ENCODE measurements around the gene LIG3.
"Not testable (repeated sequence)": the region's sequence is repeated elsewhere in the genome, so short reads cannot be mapped to it uniquely, and the experiment has no call there.

LIG3 gene

DNA sequence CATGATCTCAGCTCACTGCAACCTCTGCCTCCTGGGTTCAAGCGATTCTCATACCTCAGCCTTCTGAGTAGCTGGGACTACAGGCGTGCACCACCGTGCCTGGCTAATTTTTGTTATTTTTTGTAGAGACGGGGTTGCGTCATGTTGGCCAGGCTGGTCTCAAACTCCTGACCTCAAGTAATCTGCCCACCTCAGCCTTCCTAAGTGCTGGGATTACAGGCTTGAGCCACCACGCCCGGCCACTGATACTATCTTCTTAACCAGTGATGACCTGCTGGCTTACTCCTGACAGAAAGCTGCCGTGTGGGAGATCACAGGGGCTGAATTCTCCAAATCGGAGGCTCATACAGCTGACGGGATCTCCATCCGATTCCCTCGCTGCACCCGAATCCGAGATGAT lies 20.7 kb downstream of the LIG3 start:
- not testable (repeated sequence) for FAIRE-seq

DNA sequence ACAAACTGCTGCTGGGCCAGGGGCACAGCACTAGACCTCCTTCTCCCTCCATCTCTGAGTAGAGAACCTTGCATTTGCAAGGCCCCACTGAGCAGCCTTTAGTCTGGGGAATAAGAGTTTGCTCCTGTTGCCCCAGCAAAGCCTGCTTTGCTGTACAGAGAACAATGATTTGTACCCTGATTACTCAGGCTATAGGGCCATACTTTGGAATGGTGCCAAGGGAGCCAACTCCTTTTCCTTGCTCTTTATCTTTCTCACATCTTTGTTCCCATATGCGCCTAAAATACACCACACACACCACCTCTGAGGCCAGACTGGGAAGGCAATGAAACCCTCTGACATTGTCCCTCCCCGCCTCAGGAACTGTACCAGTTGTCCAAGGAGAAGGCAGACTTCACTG lies 21.2 kb downstream of the LIG3 start:
- FAIRE-seq: no peak

DNA sequence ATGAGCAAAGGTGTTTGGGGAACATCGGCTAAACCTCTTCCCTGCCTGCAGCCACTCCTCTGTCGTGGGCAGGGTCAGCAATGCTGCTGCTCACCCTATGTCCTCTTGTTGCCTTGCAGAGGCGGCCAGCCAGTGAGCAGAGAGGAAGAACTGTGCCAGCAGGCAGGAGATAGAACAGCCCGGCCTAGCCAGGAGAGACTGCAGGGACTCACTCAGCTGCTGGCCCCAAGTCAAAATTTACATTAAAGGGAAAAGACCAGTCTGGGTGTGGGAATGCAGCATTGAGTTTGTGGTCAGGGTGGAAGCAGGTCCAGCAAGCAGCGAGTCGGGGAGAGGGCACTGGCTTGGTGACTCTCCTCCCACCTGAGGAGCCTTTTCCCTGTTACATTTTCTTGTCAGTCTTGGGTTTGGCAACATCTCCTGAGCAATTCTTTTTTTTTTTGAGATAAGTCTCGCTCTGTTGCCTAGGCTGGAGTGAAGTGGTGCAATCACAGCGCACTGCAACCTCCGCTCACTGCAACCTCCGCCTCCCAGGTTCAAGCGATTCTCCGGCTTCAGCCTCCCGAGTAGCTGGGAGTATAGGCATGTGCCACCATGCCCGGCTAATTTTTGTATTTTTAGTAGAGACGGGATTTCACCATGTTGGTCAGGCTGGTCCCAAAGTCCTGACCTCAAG lies 22.7 kb downstream of the LIG3 start:
- FAIRE-seq: no peak

DNA sequence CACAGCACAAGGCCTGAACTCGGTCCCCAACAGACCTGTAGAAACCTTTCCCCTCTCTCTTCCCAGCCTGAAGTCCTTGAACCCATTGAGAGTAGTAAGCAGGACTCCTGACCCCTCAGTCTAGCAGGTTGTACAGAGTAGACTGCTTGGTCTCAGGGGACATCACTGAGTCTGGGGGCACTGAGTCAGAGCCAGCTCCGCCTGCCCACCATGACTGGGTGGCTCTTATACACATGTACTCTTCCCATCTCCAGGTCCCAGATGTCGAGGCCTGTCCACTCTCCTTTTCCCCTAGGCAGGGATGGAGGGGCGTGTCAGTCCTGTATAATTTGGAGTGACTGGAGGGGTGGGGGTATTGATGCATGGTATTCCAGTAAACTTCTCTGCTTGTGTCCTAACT lies 23.5 kb downstream of the LIG3 start:
- no peak for FAIRE-seq

DNA sequence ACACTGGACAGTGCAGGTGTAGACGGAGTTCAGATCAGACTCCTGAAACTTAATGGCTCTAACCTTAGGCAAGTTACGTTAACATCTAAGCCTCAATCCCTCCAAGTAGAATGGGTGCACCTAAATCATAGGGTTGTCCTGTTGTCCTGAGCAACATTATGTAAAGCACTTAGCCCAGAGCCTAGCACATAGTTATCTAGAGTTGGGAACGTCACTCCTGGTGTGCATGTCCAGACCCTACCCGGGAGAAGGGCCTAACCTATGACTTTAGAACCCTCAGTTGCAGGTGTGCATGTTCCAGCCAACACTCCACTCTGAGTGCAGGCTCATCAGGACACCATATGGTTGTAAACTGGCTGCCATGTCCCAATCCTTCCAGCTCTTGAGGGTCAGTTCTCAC lies 26.0 kb downstream of the LIG3 start:
- FAIRE-seq: no peak

DNA sequence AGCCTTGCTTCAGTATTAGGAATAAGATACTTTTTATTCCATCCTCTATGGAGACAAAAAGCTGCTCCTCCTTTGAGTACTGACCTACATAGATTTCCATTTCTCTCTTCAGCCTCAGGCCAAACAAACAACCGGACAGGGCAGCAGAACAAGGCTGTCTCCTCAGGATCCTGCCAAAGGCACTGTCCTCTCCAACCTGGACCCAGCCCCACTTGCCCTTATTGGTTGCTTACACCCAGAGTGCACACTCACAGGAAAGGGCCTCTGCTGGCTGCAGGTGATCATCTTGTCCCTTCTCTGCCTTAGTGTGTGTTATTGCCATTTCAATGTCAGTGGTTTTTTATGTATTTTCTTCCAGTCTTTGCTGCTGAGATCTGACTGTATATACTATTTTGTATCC lies 26.6 kb downstream of the LIG3 start:
- FAIRE-seq: no peak

DNA sequence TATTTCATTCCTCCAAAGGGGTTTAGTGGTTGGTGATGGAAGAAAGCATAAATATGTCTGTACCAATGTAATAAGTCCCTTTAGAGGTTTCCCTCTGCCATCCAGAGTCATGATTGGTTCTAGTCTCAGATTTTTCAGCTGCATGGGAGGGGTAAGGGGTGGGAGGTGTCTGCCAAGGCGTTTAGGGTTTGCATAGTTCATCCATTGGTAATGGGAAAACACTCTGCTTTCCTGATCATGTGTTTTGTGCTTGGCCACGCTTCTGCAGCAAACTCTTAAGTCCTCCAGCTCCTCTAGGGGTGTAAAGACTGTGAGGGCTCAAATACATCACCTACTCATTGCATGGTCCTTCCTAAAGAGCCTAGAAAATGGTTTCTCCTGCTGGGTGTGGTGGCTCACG lies 29.8 kb downstream of the LIG3 start:
- FAIRE-seq: no peak

DNA sequence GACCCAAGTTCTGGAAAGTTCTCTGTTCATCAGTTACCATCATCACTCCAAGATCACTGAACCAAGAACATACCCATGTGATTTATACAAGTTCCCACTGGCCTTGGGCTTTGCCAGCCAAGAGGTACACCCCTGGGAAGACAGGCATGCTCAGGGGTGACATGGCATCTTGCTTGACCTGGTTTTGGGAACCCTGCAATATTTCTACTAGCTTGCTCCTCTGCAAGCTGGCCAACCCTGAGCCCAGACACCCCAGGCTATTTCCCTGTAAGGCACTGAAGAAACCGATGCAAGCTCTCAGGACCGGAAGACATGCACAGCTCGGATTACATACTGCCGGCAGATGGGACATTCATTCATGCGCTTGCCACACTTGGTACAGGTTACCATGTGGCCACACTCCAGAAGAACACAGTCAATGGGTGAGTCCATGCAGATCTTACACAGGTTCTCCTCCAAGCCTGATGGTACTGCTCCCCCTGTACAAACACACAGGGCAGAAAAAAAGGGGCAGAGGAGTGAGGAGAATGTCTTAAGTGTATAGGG lies 31.4 kb downstream of the LIG3 start:
- FAIRE-seq: no peak

DNA sequence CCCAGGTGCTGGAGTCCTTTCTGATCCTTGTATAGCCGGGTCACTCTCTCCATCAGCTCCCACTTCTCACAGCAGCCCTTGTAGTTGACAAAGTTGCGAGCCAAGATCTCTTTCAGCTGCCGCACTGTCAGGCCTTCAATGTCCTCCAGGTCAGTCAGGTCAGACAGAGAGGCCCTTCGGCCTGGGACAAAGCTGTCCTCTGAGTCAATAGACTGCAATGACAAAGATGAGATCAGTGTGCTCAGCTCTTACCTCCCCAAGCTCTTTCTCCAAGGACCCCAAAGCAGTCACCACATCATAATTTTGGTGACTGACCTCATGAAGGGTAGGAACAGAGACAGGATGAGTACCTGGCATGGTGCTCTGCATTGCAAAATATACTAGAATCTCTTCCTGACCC lies 36.1 kb downstream of the LIG3 start:
- no peak for FAIRE-seq

DNA sequence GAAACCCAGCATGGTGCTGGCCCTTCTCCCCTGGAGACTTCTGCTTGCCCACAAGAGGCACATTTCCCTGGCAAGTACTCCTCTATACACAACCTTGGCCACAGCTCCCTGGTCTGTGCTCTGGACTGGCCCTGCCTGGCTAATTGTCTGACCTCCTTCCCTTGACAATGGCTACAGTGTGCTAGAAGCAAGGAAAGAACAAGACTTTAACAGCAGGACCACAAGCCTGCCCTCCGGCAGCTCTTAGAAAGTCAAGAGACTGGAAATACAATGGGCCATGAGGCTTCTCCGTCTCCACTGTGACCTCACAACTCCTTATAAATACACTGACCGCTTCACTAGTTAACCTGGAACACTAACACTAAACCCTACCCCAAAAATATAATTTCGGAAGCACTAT lies 36.7 kb downstream of the LIG3 start:
- FAIRE-seq: no peak

DNA sequence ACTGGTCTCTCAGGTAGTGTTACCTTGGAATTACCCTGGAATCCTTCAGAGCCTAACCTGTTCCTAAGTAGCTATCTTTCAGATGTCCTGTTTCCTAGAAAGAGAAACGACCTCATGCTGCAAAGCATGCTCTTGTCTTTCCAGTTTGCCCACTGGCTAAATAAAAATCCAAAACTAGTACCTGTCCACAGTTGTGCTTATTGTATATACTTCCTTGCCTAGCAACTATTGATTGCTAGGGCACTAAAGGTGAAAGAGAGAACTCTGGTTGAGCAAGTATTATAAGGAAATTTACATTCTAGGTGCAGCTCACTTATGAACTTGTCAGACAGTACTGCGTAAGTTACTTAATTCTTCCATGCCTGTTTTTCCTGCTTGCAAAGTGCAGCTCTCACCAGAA lies 38.5 kb downstream of the LIG3 start:
- FAIRE-seq: no peak

DNA sequence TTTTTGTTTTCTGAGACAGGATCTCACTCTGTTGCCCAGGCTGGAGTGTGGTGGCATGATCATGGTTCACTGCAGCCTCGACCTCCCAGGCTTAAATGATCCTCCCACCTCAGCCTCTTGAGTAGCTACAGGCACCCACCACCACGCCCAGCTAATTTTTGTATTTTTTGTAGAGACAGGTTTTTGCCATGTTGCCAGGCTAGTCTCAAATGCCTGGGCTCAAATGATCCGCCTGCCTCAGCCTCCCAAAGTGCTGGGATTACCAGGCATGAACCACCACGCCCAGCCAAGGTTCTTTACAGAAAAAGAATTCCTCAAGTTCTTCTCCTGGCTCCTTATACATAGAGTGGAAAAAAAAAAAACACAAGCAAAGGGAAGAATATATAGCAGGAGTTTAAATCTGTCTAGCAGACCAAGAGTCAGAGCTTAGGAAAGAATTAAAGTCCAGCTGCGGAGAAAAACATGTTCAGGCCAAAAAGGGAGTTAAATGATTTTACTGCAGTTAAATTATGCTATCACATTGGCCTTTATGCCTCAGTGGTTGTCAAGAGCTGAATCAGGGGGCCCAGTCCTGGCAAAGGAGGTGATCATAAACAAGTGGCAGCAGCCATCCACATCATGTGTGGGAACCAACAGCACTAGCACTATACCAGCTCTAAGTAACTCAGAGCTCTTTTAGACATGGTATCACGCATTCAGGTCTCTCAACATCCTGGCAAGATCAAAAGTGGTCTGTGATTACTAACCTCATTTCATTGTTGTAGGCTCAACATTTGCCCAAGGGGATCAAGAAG lies 39.3 kb downstream of the LIG3 start:
- no peak for FAIRE-seq

DNA sequence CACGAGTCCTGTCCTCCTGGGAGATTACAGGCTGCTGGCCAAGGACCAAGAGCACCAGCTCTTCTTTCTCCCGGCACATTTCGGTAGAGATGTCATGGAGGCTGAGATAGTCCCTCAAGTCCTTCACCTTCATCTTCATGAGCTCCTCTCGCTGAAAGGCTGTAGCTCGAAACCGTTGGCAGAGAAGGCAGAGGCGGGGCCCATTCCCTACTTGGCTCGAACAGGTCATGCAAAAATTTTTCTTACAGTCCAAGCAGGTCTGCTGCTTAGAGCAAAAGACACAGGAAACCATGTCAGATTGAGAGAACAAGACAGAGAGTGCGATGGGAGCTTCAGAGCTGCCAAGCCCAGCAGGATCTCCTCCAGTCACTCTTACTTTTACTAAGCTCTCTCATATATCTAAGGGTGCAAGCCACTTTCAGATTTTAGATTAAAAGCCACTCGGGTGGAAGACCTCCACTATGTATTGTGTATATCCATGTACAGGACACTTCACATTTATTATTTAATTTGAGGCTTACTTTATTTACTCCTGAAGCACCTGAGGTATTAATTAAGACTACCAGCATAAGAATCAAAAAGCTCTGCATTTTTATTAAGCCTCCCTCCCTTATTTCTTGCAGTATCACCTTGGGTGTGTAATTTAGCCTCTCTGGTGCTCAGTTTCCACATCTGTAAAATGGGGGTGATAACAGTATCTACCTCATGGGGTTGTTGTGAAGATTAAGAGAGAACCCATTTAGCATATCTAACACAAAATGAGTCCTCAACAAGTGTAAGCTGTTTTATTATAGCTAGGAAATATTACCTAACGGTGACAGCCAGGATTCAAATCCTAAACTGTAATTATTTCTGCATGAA lies 41.4 kb downstream of the LIG3 start:
- no peak for FAIRE-seq

DNA sequence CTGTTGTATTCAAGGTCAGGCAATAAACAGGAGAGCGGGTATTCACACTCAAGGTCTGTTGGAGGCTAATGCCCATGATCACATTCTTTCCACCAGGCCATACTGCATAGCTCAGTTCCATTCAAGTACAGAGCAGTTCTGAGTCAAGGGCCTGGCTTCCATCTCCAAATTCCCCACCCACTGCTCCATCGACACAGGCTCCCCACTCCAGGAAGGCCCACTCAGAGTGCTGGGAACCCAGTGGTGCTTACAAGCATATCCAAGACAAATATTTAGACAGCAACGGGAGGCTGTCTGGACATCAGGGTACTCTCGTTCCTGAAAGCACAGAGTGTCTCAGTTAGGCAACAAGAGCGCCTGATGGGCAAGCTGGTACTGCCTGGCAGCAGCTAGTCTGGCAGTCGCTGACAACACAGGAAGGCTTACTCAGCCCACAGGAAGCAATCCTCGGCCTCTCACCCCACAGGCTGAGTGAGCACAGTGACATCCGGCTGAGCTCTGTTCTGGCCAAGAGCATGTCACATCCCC lies 42.3 kb downstream of the LIG3 start:
- no peak for FAIRE-seq

DNA sequence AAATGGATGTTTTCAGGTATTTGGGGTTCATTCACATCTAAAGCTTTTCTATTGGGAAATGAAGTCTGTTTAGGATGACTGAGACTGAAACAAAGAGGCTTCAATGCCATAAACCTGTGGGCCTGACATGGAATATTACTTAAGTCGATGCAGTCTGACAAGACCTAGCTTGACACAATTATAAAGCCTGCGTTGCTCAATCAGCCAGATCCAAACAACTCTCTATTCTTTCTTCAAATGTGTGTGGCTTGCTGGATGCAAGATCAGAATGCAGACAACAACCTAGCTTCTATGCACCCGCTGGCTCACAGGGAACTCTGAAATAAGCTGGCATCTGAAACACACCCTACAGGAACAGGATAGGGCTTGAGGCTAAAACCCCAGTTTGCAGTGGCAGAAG lies 43.2 kb downstream of the LIG3 start:
- FAIRE-seq: no peak

DNA sequence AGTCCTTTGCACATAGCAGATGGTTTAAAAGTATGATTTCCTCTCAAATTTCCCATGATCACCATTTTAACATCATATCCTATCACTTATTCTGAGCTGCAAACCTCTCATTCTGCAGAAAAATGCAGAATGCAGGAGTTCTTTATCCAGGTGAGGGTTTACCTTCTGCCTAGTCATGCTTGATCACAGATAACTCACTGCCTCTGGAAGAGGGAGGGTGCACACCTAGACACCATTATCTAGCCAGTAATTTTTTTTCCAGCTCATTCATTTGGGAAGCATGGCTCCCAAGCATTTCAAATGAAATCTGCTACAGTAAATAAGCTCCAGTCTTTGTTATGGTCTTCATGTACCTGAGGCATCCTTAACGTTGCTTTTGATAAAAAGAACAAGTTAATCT lies 45.2 kb downstream of the LIG3 start:
- no peak for FAIRE-seq

DNA sequence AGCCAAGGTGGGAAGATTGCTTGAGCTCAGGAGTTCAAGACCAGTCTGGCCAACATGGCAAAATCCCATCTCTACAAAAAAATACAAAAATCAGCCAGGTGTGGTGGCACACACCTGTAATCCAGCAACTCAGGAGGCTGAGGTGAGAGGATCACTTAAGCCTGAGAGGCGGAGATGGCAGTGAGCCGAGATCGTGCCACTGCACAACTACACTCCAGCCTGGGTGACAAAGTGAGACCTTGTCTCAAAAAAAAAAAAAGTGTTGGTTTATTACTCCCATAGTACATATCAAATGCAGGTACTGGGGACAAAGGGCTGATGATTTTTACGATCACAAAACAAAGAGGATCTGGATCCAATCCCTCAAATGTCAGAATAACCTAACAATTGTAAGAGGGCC lies 47.8 kb downstream of the LIG3 start:
- FAIRE-seq: not testable (repeated sequence)

DNA sequence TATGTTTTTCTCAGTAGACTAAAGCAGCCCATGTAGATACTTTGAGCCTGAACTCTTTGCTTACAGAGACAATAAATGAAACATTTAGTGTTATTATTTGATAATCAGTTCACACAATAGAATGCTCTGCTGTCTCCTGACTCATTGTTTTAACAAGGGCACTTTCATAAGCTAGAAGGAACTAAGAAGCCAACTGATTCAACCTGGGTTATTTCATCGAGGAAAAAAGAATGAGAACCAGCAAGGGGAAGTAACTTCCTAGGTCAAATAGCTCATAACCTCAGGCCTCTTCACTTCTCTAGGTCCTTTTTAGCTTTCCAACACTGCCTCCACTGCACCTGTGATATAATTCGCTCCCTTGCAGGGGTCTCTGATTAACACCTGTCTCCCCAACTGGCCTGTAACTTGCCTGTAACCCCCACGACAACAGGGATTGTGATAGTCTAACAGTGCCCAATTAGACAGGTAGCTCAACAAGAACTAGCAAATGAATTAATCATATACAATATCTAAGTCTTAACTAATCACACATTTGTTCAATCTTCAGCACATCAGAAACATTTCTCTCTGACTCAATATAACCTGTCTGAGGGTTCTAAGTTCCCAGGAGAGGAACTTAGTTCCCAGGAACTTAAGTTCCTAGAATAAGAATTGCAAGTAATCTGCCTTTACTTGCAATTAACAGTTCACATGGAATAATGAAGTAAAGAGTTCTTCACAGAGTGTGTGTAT lies 48.4 kb downstream of the LIG3 start:
- no peak for FAIRE-seq

DNA sequence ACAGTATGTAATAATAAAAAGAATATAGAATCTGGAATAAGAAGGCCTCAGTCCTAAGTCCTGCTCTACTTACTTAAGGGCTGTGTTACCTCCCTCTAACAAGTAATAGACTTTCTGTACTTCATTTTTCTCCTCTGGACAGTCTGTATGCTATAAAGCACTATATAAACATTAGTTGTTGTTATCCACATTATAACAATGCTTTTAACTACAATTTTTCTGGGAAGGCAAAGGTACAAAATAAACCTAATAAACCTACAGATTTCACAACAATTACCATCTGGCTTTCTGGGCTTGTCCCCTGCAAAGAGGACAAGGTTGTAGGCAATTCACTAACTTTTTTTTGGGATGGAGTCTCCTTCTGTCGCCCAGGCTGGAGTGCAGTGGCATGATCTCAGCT lies 50.5 kb downstream of the LIG3 start:
- no peak for FAIRE-seq

DNA sequence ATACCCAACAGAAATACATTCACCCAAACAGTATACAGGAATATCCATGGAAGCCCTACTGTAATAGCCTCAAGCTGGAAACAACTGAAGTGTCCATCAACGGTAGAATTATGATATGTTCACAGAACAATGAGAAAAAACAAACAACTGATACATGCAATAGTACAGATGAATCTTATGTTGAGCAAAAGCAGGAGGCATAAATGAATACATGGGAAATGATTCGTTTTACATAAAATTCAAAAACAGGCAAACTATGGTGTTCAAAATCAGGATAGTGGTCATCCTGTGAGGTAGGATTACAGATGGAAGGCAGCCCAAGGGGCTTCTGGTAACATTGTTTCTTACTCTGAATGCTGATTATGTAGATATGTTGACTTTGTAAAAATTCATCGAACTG lies 58.1 kb downstream of the LIG3 start:
- no peak for FAIRE-seq

DNA sequence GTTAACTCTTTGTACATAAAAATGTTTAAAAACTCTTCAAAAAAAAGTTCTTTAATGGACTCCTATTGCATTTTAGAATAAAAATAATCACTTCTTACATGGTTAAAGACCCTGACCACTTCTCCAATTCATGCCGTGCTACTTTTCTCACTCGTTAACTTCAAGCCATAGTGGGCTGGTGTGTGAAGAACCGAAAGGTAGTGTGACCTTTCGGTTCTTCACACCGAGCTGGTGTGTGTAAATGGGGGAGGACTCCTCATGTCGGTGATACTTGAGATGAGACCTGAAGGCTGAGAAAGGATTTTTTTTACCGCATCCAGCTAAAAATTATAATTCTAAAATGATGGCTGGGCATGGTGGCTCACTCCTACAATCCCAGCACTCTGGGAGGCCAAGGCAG lies 61.1 kb downstream of the LIG3 start:
- no peak for FAIRE-seq

DNA sequence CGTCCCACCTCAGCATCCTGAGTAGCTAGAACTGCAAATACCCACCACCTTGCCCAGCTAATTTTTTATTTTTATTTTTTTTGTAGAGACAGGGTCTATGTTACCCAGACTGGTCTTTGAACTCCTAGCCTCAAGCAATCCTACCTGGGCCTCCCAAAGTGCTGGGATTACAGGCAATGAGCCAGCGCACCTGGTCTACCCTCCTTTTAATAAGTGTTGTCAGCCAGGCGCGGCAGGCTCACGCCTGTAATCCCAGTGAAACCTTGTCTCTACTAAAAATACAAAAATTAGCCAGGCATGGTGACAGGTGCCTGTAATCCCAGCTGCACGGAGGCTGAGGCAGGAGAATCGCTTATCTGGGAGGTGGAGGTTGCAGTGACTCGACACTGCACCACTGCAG lies 63.9 kb downstream of the LIG3 start:
- FAIRE-seq: no peak
